Endodermal cell (in vitro differentiated cells): ENCODE data around the gene CMPK1. TPM values are rescaled to one million over a fixed set of nuclear protein-coding genes. Genes with fewer than 3 reads are reported as not detected.

Experiments used
- DNase-seq: peaks from one replicate; pipeline ENCODE4 v3.0.0-alpha.2; 2017
- H3K27ac ChIP-seq: 2 replicates; pipeline ENCODE4 v1.5.1; 2013; ENCODE audit warnings: mild to moderate bottlenecking, low read depth, low read length, moderate library complexity
- H3K27me3 ChIP-seq: 2 replicates; pipeline ENCODE4 v1.6.1; 2013; ENCODE audit warnings: mild to moderate bottlenecking, low read length, moderate library complexity; ENCODE audit not compliant: insufficient read depth, control insufficient read depth, poor library complexity, severe bottlenecking
- H3K36me3 ChIP-seq: 2 replicates; pipeline ENCODE4 v1.7.0; 2013; ENCODE audit warnings: mild to moderate bottlenecking, low read length, moderate library complexity; ENCODE audit not compliant: control insufficient read depth, insufficient read depth
- H3K4me1 ChIP-seq: one replicate; pipeline ENCODE4 v1.7.0; 2013; ENCODE audit warnings: low read length; ENCODE audit not compliant: control insufficient read depth, insufficient read depth
- H3K4me3 ChIP-seq: 2 replicates; pipeline ENCODE4 v1.5.1; 2013; ENCODE audit warnings: mild to moderate bottlenecking, low read length, moderate library complexity
- H3K9ac ChIP-seq: 2 replicates; pipeline ENCODE4 v1.6.1; 2013; ENCODE audit warnings: mild to moderate bottlenecking, low read length, moderate library complexity; ENCODE audit not compliant: poor library complexity, severe bottlenecking; ENCODE audit errors: extremely low read depth
- H3K9me3 ChIP-seq: 2 replicates; pipeline ENCODE4 v1.6.1; 2013; ENCODE audit warnings: mild to moderate bottlenecking, low read length, moderate library complexity; ENCODE audit not compliant: control insufficient read depth
- H3K27ac Mint-ChIP-seq: 2 replicates; pipeline ENCODE4 v1.8.0; 2020; ENCODE audit warnings: mixed read lengths
- H3K27me3 Mint-ChIP-seq: 2 replicates; pipeline ENCODE4 v1.8.0; 2021; ENCODE audit warnings: mild to moderate bottlenecking, mixed read lengths; ENCODE audit not compliant: insufficient read depth
- H3K36me3 Mint-ChIP-seq: 2 replicates; pipeline ENCODE4 v1.8.0; 2020; ENCODE audit warnings: low read depth, mixed read lengths
- H3K4me1 Mint-ChIP-seq: 2 replicates; pipeline ENCODE4 v1.8.0; 2020; ENCODE audit warnings: mixed read lengths
- H3K4me3 Mint-ChIP-seq: 2 replicates; pipeline ENCODE4 v1.8.0; 2020; ENCODE audit warnings: mild to moderate bottlenecking, moderate library complexity, mixed read lengths
- H3K9me3 Mint-ChIP-seq: 2 replicates; pipeline ENCODE4 v1.8.0; 2020; ENCODE audit warnings: mild to moderate bottlenecking, mixed read lengths
- WGBS, 2 experiments: methylation state at CpG; one replicate each; pipeline versions ENCODE4 v1.1.5 to v1.1.7; 2013; ENCODE audit warnings: missing lambda C conversion rate in 2 of 2, mixed read lengths in 1 of 2; ENCODE audit not compliant: insufficient coverage in 1 of 2, insufficient read length in 1 of 2; 5-methylcytosine and 5-hydroxymethylcytosine counted together
- total RNA-seq, 2 donors: library from RNA; stranded (reverse); fragmentation: NEBNext Ultra II Directional in 1 of 2; extraction: Animal tissue kit (Norgen Biotek cat#: 25700) in 1 of 2; gene quantifications; 2 replicates in 1 of 2; 3 replicates in 1 of 2; pipeline ENCODE4 v1.2.1, GENCODE V29; 2021
- TF ChIP-seq, protein P1 (sequence below): fragments of 200-600 bp; sonication (generic); conservative IDR thresholded peaks from 2 replicates; pipeline ENCODE4 v1.5.0; 2021; ENCODE audit warnings: antibody characterized with exemption, mild to moderate bottlenecking

CMPK1 gene
- total RNA-seq, 2 donors from 2014 or later, result 41.6 to 42.0 TPM

- Mint-ChIP-seq H3K4me1 (peaks cover 5% of the 10 kb centered on the region), H3K4me3 (no peak overlapping the region), H3K9me3 (no peaks in the 10 kb centered on the region), H3K27ac (no peak overlapping the region), H3K36me3 (peaks cover 63% of the 10 kb centered on the region), H3K27me3 (no peaks in the 10 kb centered on the region)
- no peaks in the 10 kb centered on the region for H3K27me3 ChIP-seq
- H3K9me3 ChIP-seq, result no peaks in the 10 kb centered on the region
- H3K4me3 ChIP-seq, result no peak overlapping the region
- TF ChIP-seq, protein P1, sequence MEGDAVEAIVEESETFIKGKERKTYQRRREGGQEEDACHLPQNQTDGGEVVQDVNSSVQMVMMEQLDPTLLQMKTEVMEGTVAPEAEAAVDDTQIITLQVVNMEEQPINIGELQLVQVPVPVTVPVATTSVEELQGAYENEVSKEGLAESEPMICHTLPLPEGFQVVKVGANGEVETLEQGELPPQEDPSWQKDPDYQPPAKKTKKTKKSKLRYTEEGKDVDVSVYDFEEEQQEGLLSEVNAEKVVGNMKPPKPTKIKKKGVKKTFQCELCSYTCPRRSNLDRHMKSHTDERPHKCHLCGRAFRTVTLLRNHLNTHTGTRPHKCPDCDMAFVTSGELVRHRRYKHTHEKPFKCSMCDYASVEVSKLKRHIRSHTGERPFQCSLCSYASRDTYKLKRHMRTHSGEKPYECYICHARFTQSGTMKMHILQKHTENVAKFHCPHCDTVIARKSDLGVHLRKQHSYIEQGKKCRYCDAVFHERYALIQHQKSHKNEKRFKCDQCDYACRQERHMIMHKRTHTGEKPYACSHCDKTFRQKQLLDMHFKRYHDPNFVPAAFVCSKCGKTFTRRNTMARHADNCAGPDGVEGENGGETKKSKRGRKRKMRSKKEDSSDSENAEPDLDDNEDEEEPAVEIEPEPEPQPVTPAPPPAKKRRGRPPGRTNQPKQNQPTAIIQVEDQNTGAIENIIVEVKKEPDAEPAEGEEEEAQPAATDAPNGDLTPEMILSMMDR, result no peak
- DNase-seq, result no peak
- no peak overlapping the region for H3K27ac ChIP-seq
- no peaks in the 10 kb centered on the region for H3K4me1 ChIP-seq
- peaks cover 77% of the 10 kb centered on the region for H3K36me3 ChIP-seq
- no peak overlapping the region for H3K9ac ChIP-seq
Observed at GRCh38 chr1:47298025-47298699, 35.4 kb upstream of the CMPK1 start.

- no peak for DNase-seq
- Histone ChIP-seq H3K4me3 (no peak overlapping the region), H3K27me3 (no peaks in the 10 kb centered on the region), H3K9ac (no peak overlapping the region), H3K9me3 (no peaks in the 10 kb centered on the region), H3K36me3 (peaks cover 82% of the 10 kb centered on the region), H3K27ac (no peak overlapping the region), H3K4me1 (no peaks in the 10 kb centered on the region)
- 88 to 100% methylated on average over 1 of the region's 2 CpGs for WGBS, 2 experiments
- Mint-ChIP-seq H3K27me3 (no peaks in the 10 kb centered on the region), H3K9me3 (no peaks in the 10 kb centered on the region), H3K4me3 (no peak overlapping the region), H3K4me1 (peaks cover 6% of the 10 kb centered on the region), H3K36me3 (peaks cover 63% of the 10 kb centered on the region), H3K27ac (no peak overlapping the region)
- TF ChIP-seq, protein P1, result no peak
Observed at GRCh38 chr1:47302472-47302871, 31.1 kb upstream of the CMPK1 start.

- Mint-ChIP-seq H3K36me3 (peaks cover 50% of the 10 kb centered on the region), H3K4me1 (peaks cover 31% of the 10 kb centered on the region), H3K9me3 (no peaks in the 10 kb centered on the region), H3K27ac (no peak overlapping the region), H3K27me3 (no peaks in the 10 kb centered on the region), H3K4me3 (no peak overlapping the region)
- peaks cover 3% of the 10 kb centered on the region for H3K9me3 ChIP-seq
- H3K4me3 ChIP-seq, result no peak overlapping the region
- WGBS, 2 experiments, result 96 to 100% methylated on average over 4 of the region's 4 CpGs
- no peaks in the 10 kb centered on the region for H3K27me3 ChIP-seq
- no peak for DNase-seq
- no peak overlapping the region for H3K27ac ChIP-seq
- H3K4me1 ChIP-seq, result no peaks in the 10 kb centered on the region
- peaks cover 45% of the 10 kb centered on the region for H3K36me3 ChIP-seq
- no peak overlapping the region for H3K9ac ChIP-seq
- TF ChIP-seq, protein P1, result no peak
Observed at GRCh38 chr1:47309427-47309826, 24.2 kb upstream of the CMPK1 start.
